NCI-H1048 (cell line): ENCODE measurements around the gene PLD6.

Source experiments
- DNase-seq: peaks from one replicate; lab custom pipeline; 2025; lab: John Stamatoyannopoulos, UW

PLD6 gene

GRCh38 chr17:17155568-17155967 lies 50.6 kb downstream of the PLD6 start:
- DNase-seq: no peak

GRCh38 chr17:17154981-17155380 lies 51.2 kb downstream of the PLD6 start:
- no peak for DNase-seq

GRCh38 chr17:17154556-17154955 lies 51.6 kb downstream of the PLD6 start:
- DNase-seq: no peak

- no peak for DNase-seq
Measured at GRCh38 chr17:17153709-17154108, 52.4 kb downstream of the PLD6 start.

GRCh38 chr17:17153071-17153470 lies 53.1 kb downstream of the PLD6 start:
- DNase-seq: no peak

- no peak for DNase-seq
Measured at GRCh38 chr17:17152385-17152784, 53.7 kb downstream of the PLD6 start.

GRCh38 chr17:17151962-17152361 lies 54.2 kb downstream of the PLD6 start:
- no peak for DNase-seq

- DNase-seq: no peak
Measured at GRCh38 chr17:17151541-17151940, 54.6 kb downstream of the PLD6 start.

GRCh38 chr17:17151055-17151454 lies 55.1 kb downstream of the PLD6 start:
- no peak for DNase-seq
